Fibroblast of pulmonary artery (primary cell): ENCODE results near the gene TMEM132E.

Experiments used
- DNase-seq: peaks from one replicate; pipeline ENCODE4 v3.0.0-alpha.2; 2010; ENCODE audit warnings: low read depth
- H3K4me3 ChIP-seq: replicated peaks from 2 replicates; pipeline ENCODE4 v1.5.1; 2011; ENCODE audit warnings: low read depth, mild to moderate bottlenecking, control low read depth, low read length, moderate library complexity
- TF ChIP-seq, protein P1 (sequence below): IDR thresholded peaks from 2 replicates; pipeline ENCODE4 v1.5.1; 2011; ENCODE audit warnings: mild to moderate bottlenecking, control low read depth, low read length, inconsistent platforms; ENCODE audit errors: missing control alignments

The TMEM132E gene

DNA sequence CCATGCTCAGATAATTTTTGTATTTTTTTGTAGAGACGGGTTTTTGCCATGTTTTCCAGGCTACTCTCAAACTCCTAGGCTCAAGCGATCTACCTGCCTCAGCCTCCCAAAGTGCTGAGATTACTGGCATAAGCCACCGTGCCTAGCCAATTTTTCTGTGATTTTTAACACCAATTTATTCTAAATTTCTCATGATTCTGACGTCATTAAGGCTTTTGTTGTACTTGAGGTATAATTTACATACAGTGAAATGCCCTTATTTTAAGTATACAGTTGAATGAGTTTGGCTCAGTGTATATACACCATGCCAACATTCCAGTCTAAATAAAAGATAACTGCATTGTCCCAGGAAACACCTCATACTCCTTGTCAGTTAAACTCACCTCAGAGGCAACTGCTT is 77.4 kb downstream of the TMEM132E start:
- TF ChIP-seq, protein P1, sequence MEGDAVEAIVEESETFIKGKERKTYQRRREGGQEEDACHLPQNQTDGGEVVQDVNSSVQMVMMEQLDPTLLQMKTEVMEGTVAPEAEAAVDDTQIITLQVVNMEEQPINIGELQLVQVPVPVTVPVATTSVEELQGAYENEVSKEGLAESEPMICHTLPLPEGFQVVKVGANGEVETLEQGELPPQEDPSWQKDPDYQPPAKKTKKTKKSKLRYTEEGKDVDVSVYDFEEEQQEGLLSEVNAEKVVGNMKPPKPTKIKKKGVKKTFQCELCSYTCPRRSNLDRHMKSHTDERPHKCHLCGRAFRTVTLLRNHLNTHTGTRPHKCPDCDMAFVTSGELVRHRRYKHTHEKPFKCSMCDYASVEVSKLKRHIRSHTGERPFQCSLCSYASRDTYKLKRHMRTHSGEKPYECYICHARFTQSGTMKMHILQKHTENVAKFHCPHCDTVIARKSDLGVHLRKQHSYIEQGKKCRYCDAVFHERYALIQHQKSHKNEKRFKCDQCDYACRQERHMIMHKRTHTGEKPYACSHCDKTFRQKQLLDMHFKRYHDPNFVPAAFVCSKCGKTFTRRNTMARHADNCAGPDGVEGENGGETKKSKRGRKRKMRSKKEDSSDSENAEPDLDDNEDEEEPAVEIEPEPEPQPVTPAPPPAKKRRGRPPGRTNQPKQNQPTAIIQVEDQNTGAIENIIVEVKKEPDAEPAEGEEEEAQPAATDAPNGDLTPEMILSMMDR = no peak
- DNase-seq = no peak
- no peak overlapping the region for H3K4me3 ChIP-seq

GRCh38 chr17:34658811-34659560 is 79.6 kb downstream of the TMEM132E start:
- no peak overlapping the region for H3K4me3 ChIP-seq
- TF ChIP-seq, protein P1 = no peak
- DNase-seq = no peak

GRCh38 chr17:34663714-34664113 is 84.3 kb downstream of the TMEM132E start:
- TF ChIP-seq, protein P1 = no peak
- H3K4me3 ChIP-seq = no peak overlapping the region
- DNase-seq = no peak

DNA sequence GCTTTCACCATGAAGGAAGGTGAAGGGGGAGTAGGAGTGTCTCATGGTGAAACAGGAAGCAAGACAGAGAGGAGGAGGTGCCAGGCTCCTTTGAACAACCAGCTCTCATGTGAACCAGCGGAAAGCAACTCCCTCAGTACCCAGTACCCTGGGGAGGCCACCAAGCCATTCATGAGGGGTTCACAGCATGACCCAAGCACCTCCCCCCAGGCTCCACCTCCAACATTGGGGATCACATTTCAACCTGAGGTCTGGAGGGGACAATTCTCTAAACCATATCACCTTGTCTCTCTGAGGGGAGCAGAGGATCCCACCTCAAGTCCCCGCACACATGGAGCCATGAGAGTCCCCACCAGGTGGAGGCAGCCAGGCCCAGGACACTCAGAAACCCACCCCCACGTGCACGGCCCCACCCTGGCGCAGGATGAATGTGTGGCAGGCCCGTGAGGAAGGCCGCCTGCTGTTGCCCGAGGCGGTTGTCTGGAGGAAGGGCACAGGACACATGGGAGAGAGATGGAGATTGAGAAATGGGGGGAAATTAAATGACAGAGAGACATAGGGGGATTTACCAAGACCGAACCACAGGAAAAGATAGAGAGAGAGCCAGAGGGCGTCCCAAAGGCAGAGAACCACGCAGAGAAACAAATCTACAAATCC is 85.9 kb downstream of the TMEM132E start:
- no peak for DNase-seq
- TF ChIP-seq, protein P1 = no peak
- no peak overlapping the region for H3K4me3 ChIP-seq

- no peak overlapping the region for H3K4me3 ChIP-seq
- TF ChIP-seq, protein P1 = no peak
- no peak for DNase-seq
Observed at GRCh38 chr17:34665819-34666763, 86.7 kb downstream of the TMEM132E start.

DNA sequence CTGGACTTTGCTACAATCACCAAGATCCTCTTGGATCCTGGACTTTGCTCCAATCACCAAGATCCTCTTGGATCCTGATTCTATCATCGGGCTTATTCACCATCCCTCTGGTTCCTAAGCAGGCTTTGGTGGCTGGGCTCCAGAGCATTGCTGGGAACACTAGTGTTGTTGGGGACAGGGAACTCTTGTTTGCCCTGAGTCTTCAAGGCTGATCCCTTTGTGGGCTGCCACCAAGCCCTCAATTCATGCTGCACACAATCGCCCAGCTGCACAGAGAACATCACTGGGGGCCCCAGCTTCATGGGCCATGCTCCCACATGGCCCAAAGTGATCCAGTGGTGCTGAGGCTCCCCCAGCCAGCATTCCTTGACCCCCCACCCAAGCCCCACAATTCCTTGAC is 88.3 kb downstream of the TMEM132E start:
- DNase-seq = no peak
- H3K4me3 ChIP-seq = no peak overlapping the region
- TF ChIP-seq, protein P1 = no peak
